Natural killer cell treated with Interleukin-12 subunit alpha and Interleukin-12 subunit beta and Interleukin-15 and Interleukin-18, amount 100 ng/mL, for 72 hours (primary cell): Measurements from ENCODE around the gene JPT2. TPM values are rescaled to one million over a fixed set of nuclear protein-coding genes. Genes with fewer than 3 reads are reported as not detected.

ENCODE experiments used
- ATAC-seq, 2 donors: fragments of 150-1000 bp; cut with Tn5 transposase in 1 of 2; sonication (Bioruptor Pico), chemical (Tn5 transposase) in 1 of 2; 2 replicates each; pipeline ENCODE4 v1.10.0; 2021
- DNase-seq: peaks from one replicate; pipeline ENCODE4 v3.0.0; 2022; ENCODE audit warnings: low spot score
- H3K27ac Mint-ChIP-seq, 2 donors: 1 replicate in 1 of 2; 2 replicates in 1 of 2; pipeline ENCODE4 v1.8.0; 2022; ENCODE audit warnings: mixed read lengths in 2 of 2, mild to moderate bottlenecking in 1 of 2, moderate library complexity in 1 of 2
- H3K27me3 Mint-ChIP-seq, 2 donors: 1 replicate in 1 of 2; 2 replicates in 1 of 2; pipeline ENCODE4 v1.8.0; 2022; ENCODE audit warnings: mixed read lengths in 2 of 2
- H3K36me3 Mint-ChIP-seq: one replicate; pipeline ENCODE4 v1.8.0; 2022; ENCODE audit warnings: mixed read lengths
- H3K4me1 Mint-ChIP-seq, 2 donors: 1 replicate in 1 of 2; 2 replicates in 1 of 2; pipeline ENCODE4 v1.8.0; 2022; ENCODE audit warnings: low read depth in 2 of 2, mixed read lengths in 2 of 2, mild to moderate bottlenecking in 1 of 2
- H3K4me3 Mint-ChIP-seq: one replicate; pipeline ENCODE4 v1.8.0; 2022; ENCODE audit warnings: mixed read lengths
- H3K9me3 Mint-ChIP-seq: 2 replicates; pipeline ENCODE4 v1.8.0; 2022; ENCODE audit warnings: mixed read lengths
- total RNA-seq, 2 donors: library from RNA; stranded (reverse); gene quantifications; one replicate each; pipeline ENCODE4 v1.2.3, GENCODE V29; 2022

Gene JPT2, protein sequence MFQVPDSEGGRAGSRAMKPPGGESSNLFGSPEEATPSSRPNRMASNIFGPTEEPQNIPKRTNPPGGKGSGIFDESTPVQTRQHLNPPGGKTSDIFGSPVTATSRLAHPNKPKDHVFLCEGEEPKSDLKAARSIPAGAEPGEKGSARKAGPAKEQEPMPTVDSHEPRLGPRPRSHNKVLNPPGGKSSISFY
- 10 to 100 TPM; 56.1 to 61.1 TPM for total RNA-seq

DNA sequence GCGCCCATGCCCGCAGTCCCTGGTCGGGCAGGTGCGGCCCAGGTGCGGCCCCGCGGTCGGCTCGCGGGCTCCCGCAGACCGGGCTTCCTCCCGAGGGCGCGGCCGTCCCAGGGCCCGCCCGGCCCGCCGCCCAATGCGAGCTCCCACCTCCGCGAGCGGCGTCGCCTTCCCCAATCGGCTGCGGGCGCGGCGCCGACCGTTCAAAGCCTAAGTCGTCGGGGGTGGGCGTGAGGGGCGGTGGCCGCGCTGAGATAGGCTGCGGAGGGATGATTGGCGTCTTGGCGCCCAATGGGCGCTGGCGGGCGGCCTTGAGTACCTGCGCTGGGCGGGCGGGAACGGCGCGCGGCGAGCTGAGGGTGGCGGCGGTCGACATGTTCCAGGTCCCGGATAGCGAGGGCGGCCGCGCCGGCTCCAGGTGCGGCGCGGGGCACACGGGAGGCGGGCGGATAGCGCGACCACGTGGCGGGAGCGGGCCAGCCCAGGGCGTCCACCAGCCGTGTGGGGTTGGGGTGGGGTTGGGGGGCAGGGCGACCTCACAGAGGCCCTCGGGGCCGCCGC lies at the start of gene JPT2:
JPT2 (plus strand) TSS at position 338 of the 558 bp plus-strand sequence; CDS start at position 372, 34 bp downstream.
- DNase-seq = peak; percentile 98
- peaks cover 5% of the 10 kb centered on the region for H3K36me3 Mint-ChIP-seq
- H3K9me3 Mint-ChIP-seq = no peaks in the 10 kb centered on the region

DNA sequence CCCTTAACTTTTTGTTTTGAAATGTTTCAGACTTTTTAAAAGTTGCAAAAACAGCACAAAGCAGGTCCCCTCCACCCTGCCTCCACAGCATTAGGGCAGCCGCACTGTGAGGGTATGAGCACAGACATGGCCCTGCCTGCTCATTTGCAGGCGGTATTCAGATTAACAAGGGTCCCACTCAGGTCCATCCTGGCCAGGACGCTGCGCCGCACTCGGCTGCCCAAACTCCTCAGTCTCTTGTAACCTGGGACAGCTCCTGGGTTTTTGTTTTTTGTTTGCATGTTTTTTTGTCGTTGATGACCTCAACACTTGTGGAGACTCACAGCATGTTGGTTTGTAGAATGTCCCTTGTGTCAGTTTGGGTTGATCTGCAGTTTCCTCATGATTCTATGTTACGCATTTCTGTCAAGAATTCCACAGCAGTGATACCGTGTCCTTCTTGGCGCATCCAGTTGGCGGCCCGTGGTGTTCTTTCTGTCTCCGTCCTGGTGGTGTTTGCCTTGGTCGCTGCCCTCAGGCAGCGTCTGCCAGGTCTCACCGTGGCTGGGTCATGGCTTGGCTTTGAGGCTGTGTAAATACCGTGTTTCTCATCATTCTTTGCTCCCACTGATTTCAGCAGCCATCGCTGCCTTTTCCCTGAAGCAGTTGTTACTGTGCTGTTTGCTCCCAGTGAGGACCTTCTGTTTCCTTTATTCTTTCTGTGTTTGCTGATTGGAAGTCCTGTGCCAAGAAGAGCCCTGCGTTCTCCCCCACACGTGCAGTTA lies 47.4 kb upstream of the JPT2 start:
- peaks cover 7 to 29% of the 10 kb centered on the region in 2 donors for H3K4me1 Mint-ChIP-seq
- peaks cover 4% of the 10 kb centered on the region for H3K36me3 Mint-ChIP-seq
- no peak for DNase-seq
- no peaks in the 10 kb centered on the region for H3K9me3 Mint-ChIP-seq
- no peaks in the 10 kb centered on the region for H3K27me3 Mint-ChIP-seq
- peak overlapping the region in 1 of 2 donors; percentile 81 for H3K27ac Mint-ChIP-seq
- H3K4me3 Mint-ChIP-seq = no peak overlapping the region
- no peak for ATAC-seq

More for the DNA sequence above, at the start of gene JPT2:
- peak within 1 kb of the TSS; percentile 39 to 85 for H3K27ac Mint-ChIP-seq
- peak; percentile 98 to 99 for ATAC-seq
- H3K27me3 Mint-ChIP-seq = no peaks in the 10 kb centered on the region
- H3K4me3 Mint-ChIP-seq = peak within 1 kb of the TSS; percentile 84
- H3K4me1 Mint-ChIP-seq = peaks cover 19 to 27% of the 10 kb centered on the region in 2 donors

DNA sequence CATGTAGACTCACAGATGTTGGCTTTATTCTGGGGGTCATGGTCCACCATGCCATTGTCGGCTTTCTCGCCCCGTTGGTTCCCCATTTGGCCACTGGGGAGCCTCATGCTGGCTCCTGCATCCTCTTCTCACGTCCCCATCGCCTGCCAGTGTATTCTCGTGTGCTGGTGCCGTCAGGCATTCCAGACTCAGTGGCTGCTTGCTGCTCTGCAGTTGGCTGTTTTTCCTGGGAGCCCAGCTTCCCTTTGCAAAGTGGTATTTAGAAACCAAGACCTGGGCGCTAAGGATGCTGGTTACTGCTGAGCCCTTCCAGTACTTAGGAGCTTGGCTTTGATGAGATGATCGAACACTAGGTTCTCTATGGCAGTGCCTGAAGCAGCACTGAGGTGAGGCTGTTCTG lies 46.8 kb upstream of the JPT2 start:
- Mint-ChIP-seq H3K27me3 (no peaks in the 10 kb centered on the region), H3K4me3 (no peak overlapping the region), H3K36me3 (peaks cover 4% of the 10 kb centered on the region), H3K27ac (peak overlapping the region in 1 of 2 donors; percentile 81), H3K4me1 (peaks cover 7 to 33% of the 10 kb centered on the region in 2 donors), H3K9me3 (no peaks in the 10 kb centered on the region)
- DNase-seq = no peak
- no peak for ATAC-seq

DNA sequence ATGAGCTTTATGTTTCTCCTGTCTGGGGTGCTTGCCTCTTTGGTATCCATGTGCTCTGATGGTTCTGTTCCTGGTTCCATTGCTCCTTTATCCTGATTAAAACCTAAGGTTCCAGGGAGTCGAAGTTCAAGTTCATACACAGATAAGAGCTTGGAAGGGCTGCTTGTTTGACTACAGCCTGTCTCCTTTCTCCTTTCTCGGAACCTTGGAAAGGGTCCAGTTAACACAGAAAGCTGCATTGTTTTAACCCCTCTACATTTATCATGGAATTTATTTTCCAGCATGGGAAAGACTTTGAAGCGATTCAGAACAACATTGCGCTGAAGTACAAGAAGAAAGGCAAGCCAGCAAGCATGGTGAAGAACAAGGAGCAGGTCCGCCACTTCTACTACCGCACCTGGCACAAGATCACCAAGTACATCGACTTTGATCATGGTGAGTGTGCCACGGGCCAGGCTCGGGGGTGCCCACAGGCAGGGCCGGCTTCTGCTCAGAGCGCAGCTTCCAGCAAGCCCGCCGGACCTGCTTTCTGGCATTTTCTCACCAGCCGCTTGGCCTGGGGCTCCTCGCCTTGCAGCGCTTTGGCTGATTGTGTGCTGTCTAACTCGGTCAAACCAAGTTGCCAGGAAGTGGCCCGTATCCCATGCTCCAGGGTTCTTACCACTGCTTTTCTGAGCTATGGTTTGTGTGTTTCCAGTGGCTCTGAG lies 46.0 kb upstream of the JPT2 start:
- Mint-ChIP-seq H3K9me3 (no peaks in the 10 kb centered on the region), H3K27me3 (no peaks in the 10 kb centered on the region), H3K36me3 (peaks cover 4% of the 10 kb centered on the region), H3K4me3 (no peak overlapping the region), H3K27ac (no peak overlapping the region), H3K4me1 (peaks cover 7 to 33% of the 10 kb centered on the region in 2 donors)
- ATAC-seq (no peak), DNase-seq (no peak)

DNA sequence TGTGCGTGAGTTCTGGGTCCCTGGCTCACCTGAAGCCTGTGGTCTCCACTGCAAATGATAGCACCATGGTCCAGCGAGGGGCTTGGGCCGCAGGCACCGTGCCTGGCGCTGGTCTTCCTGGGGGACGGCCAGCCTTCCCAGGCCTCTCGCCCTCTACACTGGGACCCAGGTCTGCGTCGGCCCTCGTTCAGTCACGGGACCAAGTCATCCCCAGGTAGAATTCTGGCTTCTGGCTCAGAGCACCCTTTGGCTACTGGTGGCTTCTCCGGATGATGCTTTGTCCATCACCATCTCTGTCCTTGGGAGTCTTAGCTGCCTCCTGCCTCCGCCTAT lies 45.5 kb upstream of the JPT2 start:
- H3K27ac Mint-ChIP-seq = no peak overlapping the region
- H3K4me1 Mint-ChIP-seq = peaks cover 9 to 35% of the 10 kb centered on the region in 2 donors
- no peak for ATAC-seq
- H3K9me3 Mint-ChIP-seq = no peaks in the 10 kb centered on the region
- no peaks in the 10 kb centered on the region for H3K27me3 Mint-ChIP-seq
- H3K36me3 Mint-ChIP-seq = peaks cover 4% of the 10 kb centered on the region
- no peak overlapping the region for H3K4me3 Mint-ChIP-seq
- DNase-seq = no peak

DNA sequence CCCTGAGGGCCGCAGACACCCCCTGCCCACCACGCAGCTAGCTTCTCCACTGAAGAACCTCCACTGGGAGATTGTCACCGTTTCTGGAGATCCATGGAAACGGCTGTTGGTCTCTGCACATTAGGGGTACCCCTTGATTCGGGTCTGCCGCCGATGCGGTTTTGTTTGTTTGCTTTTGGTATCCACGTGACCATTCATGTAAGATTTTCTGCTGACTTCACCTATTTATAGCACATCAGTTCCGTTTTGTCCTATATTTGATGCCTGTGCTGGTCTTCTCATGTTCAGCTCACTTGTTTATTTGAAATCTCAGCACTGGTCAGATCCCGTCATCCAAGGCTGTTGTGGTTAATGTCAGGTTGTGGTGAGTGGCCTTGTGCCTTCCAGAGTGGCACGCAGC lies 44.8 kb upstream of the JPT2 start:
- Mint-ChIP-seq H3K36me3 (peaks cover 10% of the 10 kb centered on the region), H3K27ac (no peak overlapping the region), H3K9me3 (no peaks in the 10 kb centered on the region), H3K4me1 (peaks cover 16 to 42% of the 10 kb centered on the region in 2 donors), H3K27me3 (no peaks in the 10 kb centered on the region), H3K4me3 (no peak overlapping the region)
- ATAC-seq = no peak
- DNase-seq = no peak

DNA sequence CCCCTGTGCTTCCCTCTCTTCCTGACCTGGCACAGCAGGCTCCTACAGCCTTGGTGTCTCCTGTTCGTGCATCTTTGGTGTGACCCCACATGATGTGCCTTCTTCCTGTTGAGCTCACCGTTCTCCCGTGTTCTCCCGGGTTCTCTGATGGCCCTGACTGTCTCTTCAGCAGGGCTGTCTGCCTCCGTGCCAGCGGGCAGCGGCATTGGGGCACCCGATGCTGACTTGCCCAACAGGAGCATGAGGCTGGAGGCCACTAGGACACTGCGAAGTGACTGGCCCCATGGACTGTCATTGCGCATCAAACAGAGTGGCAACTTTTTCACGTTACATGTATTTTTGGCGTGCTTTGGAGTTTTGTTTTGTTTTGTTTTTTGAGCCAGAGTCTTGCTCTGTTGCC lies 43.5 kb upstream of the JPT2 start:
- Mint-ChIP-seq H3K27me3 (no peaks in the 10 kb centered on the region), H3K36me3 (peaks cover 8% of the 10 kb centered on the region), H3K4me3 (no peak overlapping the region), H3K4me1 (peaks cover 16 to 46% of the 10 kb centered on the region in 2 donors), H3K27ac (no peak overlapping the region), H3K9me3 (no peaks in the 10 kb centered on the region)
- no peak for ATAC-seq
- DNase-seq = no peak

DNA sequence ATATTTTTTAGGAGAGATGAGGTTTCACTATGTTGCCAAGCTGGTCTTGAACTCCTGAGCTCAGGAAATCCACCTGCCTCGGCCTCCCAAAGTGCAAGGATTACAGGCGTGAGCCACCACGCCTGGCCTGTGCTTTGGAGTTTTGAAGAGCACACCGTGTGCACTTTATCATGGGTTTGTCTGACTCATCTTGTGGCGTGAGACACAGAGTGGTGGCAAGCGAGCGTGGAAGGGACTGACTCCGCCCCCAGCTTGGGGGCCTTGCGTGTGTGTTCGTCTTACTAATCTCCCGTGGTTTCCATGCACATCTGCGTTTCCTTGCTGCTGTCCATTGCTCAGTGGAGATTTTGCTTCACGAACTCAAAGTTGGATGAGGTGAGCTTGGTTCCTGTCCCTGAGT lies 43.0 kb upstream of the JPT2 start:
- ATAC-seq (peak; percentile 65 to 69), DNase-seq (no peak)
- Mint-ChIP-seq H3K9me3 (no peaks in the 10 kb centered on the region), H3K27ac (peak overlapping the region in 1 of 2 donors; percentile 50), H3K36me3 (peaks cover 8% of the 10 kb centered on the region), H3K4me1 (peaks cover 17 to 48% of the 10 kb centered on the region in 2 donors), H3K27me3 (no peaks in the 10 kb centered on the region), H3K4me3 (no peak overlapping the region)

DNA sequence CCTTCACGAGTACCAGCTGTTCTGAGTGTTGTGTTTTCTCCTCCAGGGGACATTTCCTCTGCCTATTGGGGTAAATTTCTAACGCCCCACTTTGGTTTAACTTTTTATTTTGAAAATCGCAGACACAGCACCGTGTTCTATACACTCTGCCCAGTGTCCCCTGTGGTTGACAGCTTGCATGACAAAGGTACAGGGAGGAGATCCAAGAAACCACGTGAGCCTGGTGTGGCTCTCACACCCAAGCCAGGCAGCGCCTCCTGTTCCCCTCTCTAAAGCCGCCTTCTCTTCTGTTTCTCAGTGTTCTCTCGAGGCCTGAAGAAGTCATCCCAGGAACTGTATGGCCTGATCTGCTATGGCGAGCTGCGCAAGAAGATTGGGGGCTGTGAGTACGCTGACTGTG lies 40.6 kb upstream of the JPT2 start:
- no peaks in the 10 kb centered on the region for H3K9me3 Mint-ChIP-seq
- ATAC-seq = peak in 1 of 2 donors; percentile 37
- H3K27me3 Mint-ChIP-seq = no peaks in the 10 kb centered on the region
- peaks cover 13% of the 10 kb centered on the region for H3K36me3 Mint-ChIP-seq
- no peak overlapping the region for H3K4me3 Mint-ChIP-seq
- peak overlapping the region; percentile 5 to 77 for H3K27ac Mint-ChIP-seq
- DNase-seq = no peak
- H3K4me1 Mint-ChIP-seq = peaks cover 25 to 56% of the 10 kb centered on the region in 2 donors

DNA sequence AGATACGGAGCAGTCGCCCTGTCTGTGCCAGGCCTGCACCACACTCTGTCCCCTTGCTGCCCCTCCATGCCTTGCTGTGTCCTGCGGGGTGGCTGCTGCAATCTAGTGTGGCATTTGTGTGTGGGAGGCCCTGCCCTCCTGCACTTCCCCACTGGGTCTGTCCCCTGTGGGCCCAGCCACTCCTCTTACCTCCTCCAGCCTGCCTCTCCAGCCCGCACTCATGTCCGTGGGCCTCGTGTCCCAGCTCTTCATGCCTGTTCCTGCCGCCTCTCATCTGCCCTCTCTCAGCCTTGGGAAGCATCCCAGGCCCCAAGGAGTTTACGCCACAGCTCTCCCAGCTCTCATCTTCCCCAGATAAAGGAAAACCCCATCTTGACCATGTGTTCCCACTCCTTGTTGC lies 39.3 kb upstream of the JPT2 start:
- peaks cover 25 to 63% of the 10 kb centered on the region in 2 donors for H3K4me1 Mint-ChIP-seq
- H3K27me3 Mint-ChIP-seq = no peaks in the 10 kb centered on the region
- H3K27ac Mint-ChIP-seq = peak overlapping the region; percentile 5 to 77
- H3K4me3 Mint-ChIP-seq = peak overlapping the region; percentile 6
- ATAC-seq = no peak
- DNase-seq = no peak
- H3K9me3 Mint-ChIP-seq = no peaks in the 10 kb centered on the region
- H3K36me3 Mint-ChIP-seq = peaks cover 13% of the 10 kb centered on the region

DNA sequence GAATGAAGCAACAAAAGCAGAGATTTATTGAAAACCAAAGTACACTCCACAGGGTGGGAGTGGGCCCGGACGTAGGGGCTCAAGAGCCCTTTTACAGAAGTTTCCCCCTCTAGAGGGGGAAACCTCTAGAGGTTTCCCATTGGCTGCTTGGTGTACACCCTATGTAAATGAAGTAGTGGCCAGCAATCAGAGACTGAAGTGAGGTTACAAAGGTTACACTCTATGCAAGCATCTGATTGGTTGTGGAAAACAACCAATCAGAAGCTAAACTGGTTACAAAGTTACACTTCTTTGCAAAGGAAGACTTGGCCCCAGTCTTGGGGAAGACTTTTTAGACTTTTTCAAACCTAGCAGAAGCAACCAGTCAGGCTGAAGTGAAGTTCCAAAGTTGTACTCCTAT lies 38.8 kb upstream of the JPT2 start:
- DNase-seq (no peak), ATAC-seq (no peak)
- Mint-ChIP-seq H3K9me3 (no peaks in the 10 kb centered on the region), H3K4me3 (peak overlapping the region; percentile 6), H3K36me3 (peaks cover 13% of the 10 kb centered on the region), H3K27me3 (no peaks in the 10 kb centered on the region), H3K4me1 (peaks cover 28 to 66% of the 10 kb centered on the region in 2 donors), H3K27ac (peak overlapping the region in 1 of 2 donors; percentile 77)

DNA sequence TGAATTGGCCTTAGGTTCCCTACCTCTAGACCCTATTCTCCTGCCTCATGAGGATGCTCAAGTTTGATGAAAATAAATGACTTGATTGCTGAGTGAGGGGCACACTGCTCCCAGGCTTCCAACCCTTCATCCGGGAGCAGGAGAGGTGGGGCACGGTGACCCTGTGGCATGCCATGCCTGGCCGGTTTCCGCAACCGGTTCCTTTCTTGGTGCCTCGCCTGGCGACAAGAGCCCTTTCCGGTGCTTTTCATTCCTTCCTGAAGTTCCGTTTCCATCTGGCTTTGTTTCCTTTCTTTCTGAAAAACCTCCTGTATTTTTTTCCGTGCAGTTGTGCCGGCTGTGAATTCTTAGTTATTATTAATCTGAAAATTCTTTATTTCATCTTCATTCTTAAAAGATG lies 38.2 kb upstream of the JPT2 start:
- Mint-ChIP-seq H3K27ac (peak overlapping the region; percentile 62 to 77), H3K27me3 (no peaks in the 10 kb centered on the region), H3K4me3 (no peak overlapping the region), H3K36me3 (peaks cover 13% of the 10 kb centered on the region), H3K9me3 (no peaks in the 10 kb centered on the region), H3K4me1 (peaks cover 30 to 65% of the 10 kb centered on the region in 2 donors)
- DNase-seq (no peak), ATAC-seq (no peak)

DNA sequence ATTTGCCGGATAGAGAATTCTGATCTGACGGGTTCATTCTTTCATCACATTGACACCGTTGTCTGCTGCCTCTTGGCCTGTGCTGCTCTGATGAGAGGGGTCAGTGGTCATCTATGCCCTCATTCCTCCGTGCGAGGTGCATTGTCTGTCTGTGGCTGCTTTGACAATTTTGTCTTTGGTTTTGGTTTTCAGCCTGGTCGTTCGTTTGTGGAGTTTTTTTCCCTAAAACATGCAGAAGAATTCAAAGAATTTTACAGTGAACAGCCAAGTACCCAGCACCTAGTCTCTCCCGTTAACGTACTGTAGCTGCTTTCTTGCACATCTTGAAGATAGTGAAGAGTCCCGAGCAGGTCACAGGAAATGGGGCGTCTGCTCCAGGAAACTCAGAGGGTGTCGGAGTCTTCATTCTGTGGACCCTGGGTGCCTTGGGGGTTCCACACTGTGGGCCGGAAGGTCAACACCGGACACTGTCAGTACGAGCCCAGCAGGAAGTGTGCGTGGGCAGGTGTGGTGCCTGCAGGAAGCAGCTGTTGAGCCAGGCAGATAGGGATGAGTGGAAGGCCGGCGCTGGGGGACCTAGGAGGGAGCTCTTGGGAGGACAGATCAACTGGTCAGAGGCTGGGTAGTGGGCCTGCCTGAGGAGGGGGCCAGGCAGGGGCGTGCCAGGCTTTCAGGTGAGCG lies 37.7 kb upstream of the JPT2 start:
- Mint-ChIP-seq H3K9me3 (no peaks in the 10 kb centered on the region), H3K4me3 (peak overlapping the region; percentile 67), H3K36me3 (peaks cover 13% of the 10 kb centered on the region), H3K27me3 (no peaks in the 10 kb centered on the region), H3K27ac (peak overlapping the region; percentile 62 to 77), H3K4me1 (peaks cover 31 to 62% of the 10 kb centered on the region in 2 donors)
- ATAC-seq = peak; percentile 56 to 80
- peak; percentile 75 for DNase-seq
